Urothelium cell line (cell line): Measurements from ENCODE around the gene NUDT5.
"Not testable (repeated sequence)": the region's sequence is repeated elsewhere in the genome, so short reads cannot be mapped to it uniquely, and the experiment has no call there.

Source experiments
- DNase-seq: peaks from one replicate; pipeline ENCODE4 v3.0.0; 2011; ENCODE audit warnings: low spot score, mixed read lengths
- FAIRE-seq: peaks from 2 replicates; lab custom pipeline; 2011; peaks lifted over from hg19 to GRCh38; lab: Jason Lieb, UNC

NUDT5 gene

GRCh38 chr10:12207114-12207513 is 11.4 kb upstream of the NUDT5 start:
- FAIRE-seq (no peak), DNase-seq (no peak)

GRCh38 chr10:12205082-12205481 is 9.4 kb upstream of the NUDT5 start:
- no peak for FAIRE-seq

GRCh38 chr10:12202226-12202625 is 6.5 kb upstream of the NUDT5 start:
- DNase-seq (no peak), FAIRE-seq (no peak)

More at GRCh38 chr10:12205082-12205481, 9.4 kb upstream of the NUDT5 start:
- no peak for DNase-seq

- DNase-seq, result no peak
- no peak for FAIRE-seq
Measured at GRCh38 chr10:12201543-12201942, 5.9 kb upstream of the NUDT5 start.

GRCh38 chr10:12200850-12201249 is 5.2 kb upstream of the NUDT5 start:
- DNase-seq, result no peak
- FAIRE-seq, result no peak

- no peak for DNase-seq
- no peak for FAIRE-seq
Measured at GRCh38 chr10:12198156-12198555, 2.5 kb upstream of the NUDT5 start.

- FAIRE-seq (no peak), DNase-seq (no peak)
Measured at GRCh38 chr10:12196531-12197211, 980 bp upstream of the NUDT5 start.

GRCh38 chr10:12195281-12195602 is 449 bp downstream of the NUDT5 start:
- FAIRE-seq, result no peak
- no peak for DNase-seq

- no peak for DNase-seq
- no peak for FAIRE-seq
Measured at GRCh38 chr10:12194752-12195271, 879 bp downstream of the NUDT5 start.

GRCh38 chr10:12193193-12193592 is 2.5 kb downstream of the NUDT5 start:
- FAIRE-seq, result no peak
- no peak for DNase-seq

- no peak for FAIRE-seq
- DNase-seq, result no peak
Measured at GRCh38 chr10:12191715-12192114, 4.0 kb downstream of the NUDT5 start.

GRCh38 chr10:12189426-12189825 is 6.3 kb downstream of the NUDT5 start:
- no peak for DNase-seq
- FAIRE-seq, result no peak

- DNase-seq (no peak), FAIRE-seq (no peak)
Measured at GRCh38 chr10:12188656-12189055, 7.0 kb downstream of the NUDT5 start.

- FAIRE-seq (no peak), DNase-seq (no peak)
Measured at GRCh38 chr10:12187321-12187905, 8.3 kb downstream of the NUDT5 start.

GRCh38 chr10:12186323-12186722 is 9.4 kb downstream of the NUDT5 start:
- no peak for DNase-seq
- FAIRE-seq, result no peak

GRCh38 chr10:12184165-12184564 is 11.5 kb downstream of the NUDT5 start:
- DNase-seq (no peak), FAIRE-seq (no peak)

- FAIRE-seq, result no peak
Measured at GRCh38 chr10:12181065-12181775, 14.5 kb downstream of the NUDT5 start.

GRCh38 chr10:12180221-12180974 is 15.3 kb downstream of the NUDT5 start:
- FAIRE-seq (no peak), DNase-seq (no peak)

More at GRCh38 chr10:12181065-12181775, 14.5 kb downstream of the NUDT5 start:
- DNase-seq, result no peak

GRCh38 chr10:12179606-12180170 is 16.0 kb downstream of the NUDT5 start:
- FAIRE-seq (no peak), DNase-seq (no peak)

GRCh38 chr10:12177642-12178041 is 18.0 kb downstream of the NUDT5 start:
- DNase-seq, result no peak
- FAIRE-seq, result no peak

- not testable (repeated sequence) for DNase-seq, FAIRE-seq
Measured at GRCh38 chr10:12171512-12171911, 24.2 kb downstream of the NUDT5 start.
